Fibroblast of lung (primary cell): ENCODE results near the gene KIRREL3.

Source experiments
- CTCF ChIP-seq, 2 donors: IDR thresholded peaks in 1 of 2; conservative IDR thresholded peaks in 1 of 2; 1 replicate in 1 of 2; 2 replicates in 1 of 2; pipeline ENCODE4 v1.5.1; 2011 to 2012; ENCODE audit warnings: low read length in 2 of 2, control low read depth in 1 of 2, inconsistent platforms in 1 of 2, low read depth in 1 of 2, mild to moderate bottlenecking in 1 of 2
- EZH2 ChIP-seq: IDR thresholded peaks from 2 replicates; pipeline ENCODE4 v1.5.1; 2012; ENCODE audit warnings: low read length, control low read depth, mild to moderate bottlenecking; ENCODE audit errors: missing control alignments

- TF ChIP-seq EZH2 (no peak), CTCF (conservative IDR thresholded peaks at IDR 0.05 in 1 of 2, IDR thresholded peaks at IDR 0.05 in 1 of 2; ENCODE audit: low read depth in 1 of 2, low read length in 2 of 2) (no peak)
These were observed 158.6 kb downstream of the KIRREL3 start for GRCh38 chr11:126841999-126842398.
